HepG2 (cell line): ENCODE results near the gene KCTD6. TPM values are rescaled to one million over a fixed set of nuclear protein-coding genes. Genes with fewer than 3 reads are reported as not detected.

ENCODE experiments used
- ARID2 ChIP-seq: sonication (generic); formaldehyde crosslinking; IDR thresholded peaks from 2 replicates; pipeline ENCODE4 v1.8.1; 2022; ENCODE audit warnings: mild to moderate bottlenecking, missing genetic modification reagents, borderline replicate concordance
- BRD4 ChIP-seq: sonication (generic); formaldehyde crosslinking; IDR thresholded peaks from 2 replicates; pipeline ENCODE4 v1.4.0; 2020; ENCODE audit warnings: missing genetic modification reagents
- CBFB ChIP-seq: sonication (generic); formaldehyde crosslinking; IDR thresholded peaks from 2 replicates; pipeline ENCODE4 v1.4.0; 2020; ENCODE audit warnings: missing genetic modification reagents
- ELF4 ChIP-seq: sonication (generic); formaldehyde crosslinking; IDR thresholded peaks from 2 replicates; pipeline ENCODE4 v1.5.0; 2020; ENCODE audit warnings: missing genetic modification reagents, mild to moderate bottlenecking, moderate library complexity, borderline replicate concordance
- ISX ChIP-seq: sonication (generic); formaldehyde crosslinking; conservative IDR thresholded peaks from 2 replicates; pipeline ENCODE4 v1.5.0; 2020; ENCODE audit warnings: missing genetic modification reagents
- JUN ChIP-seq: sonication (generic); formaldehyde crosslinking; IDR thresholded peaks from 2 replicates; pipeline ENCODE4 v1.4.0; 2020; ENCODE audit warnings: mild to moderate bottlenecking, missing genetic modification reagents
- NFIB ChIP-seq: sonication (generic); formaldehyde crosslinking; IDR thresholded peaks from 2 replicates; pipeline ENCODE4 v1.9.0; 2021; ENCODE audit warnings: missing genetic modification reagents, mild to moderate bottlenecking, borderline replicate concordance
- REPIN1 ChIP-seq: sonication (generic); formaldehyde crosslinking; IDR thresholded peaks from 2 replicates; pipeline ENCODE4 v1.8.0; 2022; ENCODE audit warnings: missing genetic modification reagents, low read depth, mild to moderate bottlenecking, borderline replicate concordance
- SATB2 ChIP-seq: sonication (generic); formaldehyde crosslinking; IDR thresholded peaks from 2 replicates; pipeline ENCODE4 v1.5.0; 2020; ENCODE audit warnings: missing genetic modification reagents
- SNAPC2 ChIP-seq: sonication (generic); formaldehyde crosslinking; IDR thresholded peaks from 2 replicates; pipeline ENCODE4 v1.8.1; 2022; ENCODE audit warnings: mild to moderate bottlenecking, missing genetic modification reagents
- TBL1XR1 ChIP-seq: fragments of 150-350 bp; IDR thresholded peaks from 2 replicates; pipeline ENCODE4 v1.6.1; 2014; ENCODE audit warnings: borderline replicate concordance, low read length; ENCODE audit not compliant: partially characterized antibody
- TEAD3 ChIP-seq: optimal IDR thresholded peaks from 2 replicates; pipeline ENCODE3; 2016; ENCODE audit warnings: borderline replicate concordance
- THAP11 ChIP-seq: IDR thresholded peaks from 2 replicates; pipeline ENCODE4 v1.6.1; 2016; ENCODE audit warnings: missing biosample characterization, missing genetic modification reagents
- THAP8 ChIP-seq: sonication (generic); formaldehyde crosslinking; IDR thresholded peaks from 2 replicates; pipeline ENCODE4 v1.5.1; 2020; ENCODE audit warnings: missing genetic modification reagents, mild to moderate bottlenecking, borderline replicate concordance
- YEATS2 ChIP-seq: sonication (generic); formaldehyde crosslinking; IDR thresholded peaks from 2 replicates; pipeline ENCODE4 v1.4.0; 2020; ENCODE audit warnings: missing genetic modification reagents, borderline replicate concordance
- ZBTB1 ChIP-seq: sonication (generic); formaldehyde crosslinking; IDR thresholded peaks from 2 replicates; pipeline ENCODE4 v1.4.0; 2020; ENCODE audit warnings: missing genetic modification reagents, borderline replicate concordance
- ZFP41 ChIP-seq: sonication (generic); formaldehyde crosslinking; IDR thresholded peaks from 2 replicates; pipeline ENCODE4 v1.4.0; 2020; ENCODE audit warnings: mild to moderate bottlenecking, missing genetic modification reagents, borderline replicate concordance
- ZFP91 ChIP-seq: sonication (generic); formaldehyde crosslinking; IDR thresholded peaks from 2 replicates; pipeline ENCODE4 v1.9.0; 2022; ENCODE audit warnings: missing genetic modification reagents, mild to moderate bottlenecking, borderline replicate concordance
- ZHX1 ChIP-seq: sonication (generic); formaldehyde crosslinking; IDR thresholded peaks from 2 replicates; pipeline ENCODE4 v1.8.1; 2022; ENCODE audit warnings: low read depth, mild to moderate bottlenecking, missing genetic modification reagents
- ZNF10 ChIP-seq: sonication (generic); formaldehyde crosslinking; IDR thresholded peaks from 2 replicates; pipeline ENCODE4 v1.4.0; 2020; ENCODE audit warnings: mild to moderate bottlenecking, low read depth, missing genetic modification reagents, borderline replicate concordance
- ZNF282 ChIP-seq: fragments of 450-650 bp; IDR thresholded peaks from 2 replicates; pipeline ENCODE4 v1.6.1; 2018; ENCODE audit not compliant: partially characterized antibody
- ZNF652 ChIP-seq: IDR thresholded peaks from 2 replicates; pipeline ENCODE4 v1.6.1; 2016; ENCODE audit warnings: low read depth, borderline replicate concordance
- ZNF672 ChIP-seq: sonication (generic); formaldehyde crosslinking; IDR thresholded peaks from 2 replicates; pipeline ENCODE4 v1.8.1; 2022; ENCODE audit warnings: missing genetic modification reagents
- ZNF775 ChIP-seq: sonication (generic); formaldehyde crosslinking; IDR thresholded peaks from 2 replicates; pipeline ENCODE4 v1.4.0; 2020; ENCODE audit warnings: missing genetic modification reagents, mild to moderate bottlenecking, moderate library complexity, borderline replicate concordance
- ZZZ3 ChIP-seq: sonication (generic); formaldehyde crosslinking; IDR thresholded peaks from 2 replicates; pipeline ENCODE4 v1.4.0; 2020; ENCODE audit warnings: missing genetic modification reagents, mild to moderate bottlenecking, borderline replicate concordance
- polyA plus RNA-seq, 8 experiments: library from polyadenylated mRNA; depleted of rRNA in 3 of 8; stranded (reverse) in 7 of 8; unstranded in 1 of 8; fragments of >200 nt; fragmentation: Illumina TruSeq in 4 of 8; extraction: Trizol in 4 of 8; gene quantifications; 2 replicates each; pipeline versions ENCODE4 v1.2.1 to v1.2.3, GENCODE V29; 2011 to 2016; ENCODE audit warnings: low read depth in 4 of 8, missing spikeins in 1 of 8, mixed read lengths in 1 of 8; ENCODE audit not compliant: insufficient read depth in 1 of 8
- total RNA-seq, 5 experiments: library from RNA; depleted of rRNA; stranded (reverse); fragments of >200 nt; fragmentation: Illumina TruSeq; extraction: Trizol; gene quantifications; 2 replicates each; pipeline ENCODE4 v1.2.3, GENCODE V29; 2016; ENCODE audit warnings: low read depth in 1 of 5

Gene KCTD6
- total and polyA plus RNA-seq, 2 of the 13 experiments (the other 11 are each of a cell fraction or from before 2014, with no cell fraction given), result 13.4 to 14.2 TPM

- TF ChIP-seq ZHX1 (no peak), ARID2 (no peak), ZNF652 (CRISPR knock-in tag) (peak; percentile 77; the same call in 1 of the 2 replicates), SNAPC2 (CRISPR knock-in tag) (no peak), TBL1XR1 (peak; percentile 28), ZNF775 (CRISPR knock-in tag) (0 out of 2 replicates have a peak, but pooled peaks have one; percentile 20), SATB2 (CRISPR knock-in tag) (no peak), ZNF282 (no peak), TEAD3 (CRISPR knock-in tag) (peak; percentile 60), CBFB (peak; percentile 92), ELF4 (CRISPR knock-in tag) (peak; percentile 76; the same call in 1 of the 2 replicates), JUN (CRISPR knock-in tag) (peak; percentile 96), ZZZ3 (CRISPR knock-in tag) (no peak), ZNF672 (CRISPR knock-in tag) (no peak), YEATS2 (CRISPR knock-in tag) (0 out of 2 replicates have a peak, but pooled peaks have one; percentile 30), BRD4 (CRISPR knock-in tag) (no peak), ZNF10 (CRISPR knock-in tag) (no peak), ZFP91 (CRISPR knock-in tag) (peak; percentile 13; the same call in 1 of the 2 replicates), THAP8 (no peak), ISX (0 out of 2 replicates have a peak, but pooled peaks have one; percentile 26), NFIB (no peak), ZFP41 (CRISPR knock-in tag) (no peak), THAP11 (CRISPR knock-in tag) (peak; percentile 48), REPIN1 (CRISPR knock-in tag) (peak; percentile 39; the same call in 1 of the 2 replicates), ZBTB1 (CRISPR knock-in tag) (no peak)
Measured at GRCh38 chr3:58471025-58471887, 20.6 kb upstream of the KCTD6 start (continued).
